GM12801 (cell line): ENCODE data around the gene RHBDF2.

Experiments used
- CTCF ChIP-seq: IDR thresholded peaks from one replicate; pipeline ENCODE4 v1.5.1; 2011; ENCODE audit warnings: control low read depth; ENCODE audit not compliant: insufficient read length; ENCODE audit errors: extremely low read depth

RHBDF2 gene

GRCh38 chr17:76512366-76513305 is 11.4 kb upstream of the RHBDF2 start:
- TF ChIP-seq CTCF: no peak

- no peak for TF ChIP-seq CTCF
Measured at GRCh38 chr17:76511668-76512365, 10.6 kb upstream of the RHBDF2 start.

GRCh38 chr17:76510831-76511244 is 9.6 kb upstream of the RHBDF2 start:
- TF ChIP-seq CTCF: no peak

GRCh38 chr17:76506408-76507345 is 5.5 kb upstream of the RHBDF2 start:
- TF ChIP-seq CTCF: no peak

GRCh38 chr17:76504117-76504516 is 2.9 kb upstream of the RHBDF2 start:
- TF ChIP-seq CTCF: no peak

- TF ChIP-seq CTCF: no peak
Measured at GRCh38 chr17:76502341-76503211, 1.4 kb upstream of the RHBDF2 start.
